COR-L47 (cell line): Measurements from ENCODE around the gene GNAO1.

Experiments
- DNase-seq: peaks from one replicate; lab custom pipeline; 2025; lab: John Stamatoyannopoulos, UW

GNAO1 gene

GRCh38 chr16:56312556-56312955 lies 121.3 kb downstream of the GNAO1 start:
- DNase-seq = no peak

- no peak for DNase-seq
These were observed 123.1 kb downstream of the GNAO1 start for GRCh38 chr16:56314244-56314850.

- no peak for DNase-seq
These were observed 124.7 kb downstream of the GNAO1 start for GRCh38 chr16:56315955-56316354.

- DNase-seq = no peak
These were observed 125.3 kb downstream of the GNAO1 start for GRCh38 chr16:56316545-56316944.

GRCh38 chr16:56317998-56318826 lies 126.9 kb downstream of the GNAO1 start:
- DNase-seq = peak; percentile 66

GRCh38 chr16:56318827-56319140 lies 127.5 kb downstream of the GNAO1 start:
- no peak for DNase-seq

- no peak for DNase-seq
These were observed 128.1 kb downstream of the GNAO1 start for GRCh38 chr16:56319376-56319775.

GRCh38 chr16:56320056-56320455 lies 128.8 kb downstream of the GNAO1 start:
- no peak for DNase-seq

GRCh38 chr16:56320811-56321558 lies 129.7 kb downstream of the GNAO1 start:
- DNase-seq = no peak

- DNase-seq = no peak
These were observed 130.3 kb downstream of the GNAO1 start for GRCh38 chr16:56321571-56321970.

GRCh38 chr16:56324406-56324805 lies 133.1 kb downstream of the GNAO1 start:
- DNase-seq = no peak

GRCh38 chr16:56325956-56326355 lies 134.7 kb downstream of the GNAO1 start:
- no peak for DNase-seq

- no peak for DNase-seq
These were observed 136.0 kb downstream of the GNAO1 start for GRCh38 chr16:56327071-56327928.

- no peak for DNase-seq
These were observed 136.6 kb downstream of the GNAO1 start for GRCh38 chr16:56327929-56328258.

GRCh38 chr16:56328276-56329022 lies 137.2 kb downstream of the GNAO1 start:
- DNase-seq = no peak

GRCh38 chr16:56329887-56330286 lies 138.6 kb downstream of the GNAO1 start:
- no peak for DNase-seq

GRCh38 chr16:56330476-56330875 lies 139.2 kb downstream of the GNAO1 start:
- no peak for DNase-seq

- DNase-seq = no peak
These were observed 140.1 kb downstream of the GNAO1 start for GRCh38 chr16:56331399-56331798.

GRCh38 chr16:56331915-56332314 lies 140.6 kb downstream of the GNAO1 start:
- DNase-seq = no peak

- DNase-seq = no peak
These were observed 141.3 kb downstream of the GNAO1 start for GRCh38 chr16:56332464-56333079.

- no peak for DNase-seq
These were observed 143.5 kb downstream of the GNAO1 start for GRCh38 chr16:56334761-56335160.
